Measurements from ENCODE around the gene ECSIT.
"Not testable (repeated sequence)": the region's sequence is repeated elsewhere in the genome, so short reads cannot be mapped to it uniquely, and the experiment has no call there.

The ECSIT gene

GRCh38 chr19:11499220-11499726, 29.7 kb downstream of the ECSIT start:
- no peak for DNase-seq

- DNase-seq, result no peak
These were observed 32.4 kb downstream of the ECSIT start for GRCh38 chr19:11496391-11497163.

- no peak for DNase-seq
These were observed 33.0 kb downstream of the ECSIT start for GRCh38 chr19:11495885-11496284.

- DNase-seq, result no peak
These were observed 33.5 kb downstream of the ECSIT start for GRCh38 chr19:11495481-11495880.

- DNase-seq, result no peak
These were observed 34.2 kb downstream of the ECSIT start for GRCh38 chr19:11494634-11495285.

GRCh38 chr19:11489378-11489777, 39.6 kb downstream of the ECSIT start:
- no peak for DNase-seq

- DNase-seq, result no peak
These were observed 42.1 kb downstream of the ECSIT start for GRCh38 chr19:11486661-11487503.

GRCh38 chr19:11485245-11485837, 43.6 kb downstream of the ECSIT start:
- DNase-seq, result no peak

GRCh38 chr19:11483366-11484111, 45.4 kb downstream of the ECSIT start:
- DNase-seq, result no peak

GRCh38 chr19:11482384-11483050, 46.4 kb downstream of the ECSIT start:
- peak; percentile 33 for DNase-seq

GRCh38 chr19:11481534-11482383, 47.2 kb downstream of the ECSIT start:
- peak; percentile 97 for DNase-seq

- DNase-seq, result no peak
These were observed 48.0 kb downstream of the ECSIT start, which contains the start of gene ELAVL3 for GRCh38 chr19:11480715-11481533. ELAVL3 (minus strand) TSS chr19:11481046; CDS start chr19:11480608, 438 bp downstream.

GRCh38 chr19:11479898-11480714, 48.8 kb downstream of the ECSIT start:
- no peak for DNase-seq

- no peak for DNase-seq
These were observed 49.6 kb downstream of the ECSIT start for GRCh38 chr19:11479090-11479897.

- DNase-seq, result no peak
These were observed 50.5 kb downstream of the ECSIT start for GRCh38 chr19:11478167-11479089.

- DNase-seq, result no peak
These were observed 53.1 kb downstream of the ECSIT start for GRCh38 chr19:11475861-11476260.

GRCh38 chr19:11475343-11475742, 53.6 kb downstream of the ECSIT start:
- DNase-seq, result not testable (repeated sequence)
